HEK293 (cell line): ENCODE measurements around the gene CCBE1.

Experiments
- CTCF ChIA-PET: fragments of 350-600 bp; formaldehyde crosslinking; extraction: SDS; loops from one replicate; lab custom pipeline; 2021; ENCODE audit warnings: antibody characterized with exemption; lab: Yijun Ruan, JAX
- POLR2A ChIA-PET: fragments of 300-600 bp; formaldehyde crosslinking; extraction: SDS; loops from one replicate; lab custom pipeline; 2020; ENCODE audit warnings: antibody characterized with exemption, inconsistent platforms; lab: Yijun Ruan, JAX
- H3K27ac ChIP-seq: fragments of 200-500 bp; sonication (Bioruptor generic); 2 replicates; pipeline ENCODE4 v1.5.1; 2014; ENCODE audit warnings: low read depth, low read length, control low read depth, inconsistent platforms; ENCODE audit errors: extremely low read depth
- H3K36me3 ChIP-seq, 2 experiments: fragments of 200-500 bp in 1 of 2; sonication (Bioruptor generic) in 1 of 2; 1 replicate in 1 of 2; 2 replicates in 1 of 2; pipeline ENCODE4 v1.5.1; 2014 to 2017; ENCODE audit warnings: inconsistent platforms in 2 of 2, low read length in 2 of 2; ENCODE audit not compliant: control insufficient read depth in 2 of 2, insufficient read depth in 1 of 2
- H3K4me1 ChIP-seq: fragments of 200-500 bp; sonication (Bioruptor generic); 2 replicates; pipeline ENCODE4 v1.5.1; 2014; ENCODE audit warnings: mild to moderate bottlenecking, low read length, inconsistent platforms; ENCODE audit not compliant: control insufficient read depth, insufficient read depth
- H3K4me3 ChIP-seq: 2 replicates; pipeline ENCODE4 v1.5.1; 2011; ENCODE audit warnings: low read depth, mild to moderate bottlenecking, control low read depth, low read length, moderate library complexity
- H3K9me3 ChIP-seq: fragments of 200-500 bp; sonication (Bioruptor generic); 2 replicates; pipeline ENCODE4 v1.5.1; 2014; ENCODE audit warnings: low read depth, low read length, inconsistent platforms; ENCODE audit not compliant: control insufficient read depth, insufficient read depth
- EGR2 ChIP-seq: fragments of 450-650 bp; formaldehyde crosslinking; IDR thresholded peaks from 2 replicates; pipeline ENCODE4 v1.5.1; 2016; ENCODE audit warnings: low read depth, missing biosample characterization, missing genetic modification characterization
- MEIS1 ChIP-seq: sonication (generic); formaldehyde crosslinking; IDR thresholded peaks from 2 replicates; pipeline ENCODE4 v1.8.1; 2022; ENCODE audit warnings: missing genetic modification reagents, mild to moderate bottlenecking, borderline replicate concordance
- ZBTB21 ChIP-seq: fragments of 450-650 bp; formaldehyde crosslinking; IDR thresholded peaks from 2 replicates; pipeline ENCODE4 v1.5.1; 2017; ENCODE audit warnings: missing biosample characterization, missing genetic modification characterization
- ZNF214 ChIP-seq: fragments of 450-650 bp; formaldehyde crosslinking; IDR thresholded peaks from 2 replicates; pipeline ENCODE4 v1.5.1; 2017; ENCODE audit warnings: missing biosample characterization, mild to moderate bottlenecking, missing genetic modification characterization, borderline replicate concordance
- ZNF221 ChIP-seq: fragments of 450-650 bp; formaldehyde crosslinking; IDR thresholded peaks from 2 replicates; pipeline ENCODE4 v1.5.1; 2017; ENCODE audit warnings: missing biosample characterization, missing genetic modification characterization, borderline replicate concordance
- ZNF324 ChIP-seq: fragments of 450-650 bp; formaldehyde crosslinking; IDR thresholded peaks from 2 replicates; pipeline ENCODE4 v1.5.1; 2016; ENCODE audit warnings: missing biosample characterization, missing genetic modification characterization
- ZNF354C ChIP-seq: fragments of 450-650 bp; formaldehyde crosslinking; IDR thresholded peaks from 2 replicates; pipeline ENCODE4 v1.5.1; 2016; ENCODE audit warnings: missing biosample characterization, missing genetic modification characterization, low read depth, borderline replicate concordance
- ZNF426 ChIP-seq: fragments of 450-650 bp; formaldehyde crosslinking; IDR thresholded peaks from 2 replicates; pipeline ENCODE4 v1.5.1; 2017; ENCODE audit warnings: missing biosample characterization, missing genetic modification characterization, mild to moderate bottlenecking, inconsistent platforms, moderate library complexity
- ZNF530 ChIP-seq: fragments of 450-650 bp; formaldehyde crosslinking; IDR thresholded peaks from 2 replicates; pipeline ENCODE4 v1.5.1; 2016; ENCODE audit warnings: low read depth, missing biosample characterization, missing genetic modification characterization
- ZNF670 ChIP-seq: fragments of 450-650 bp; formaldehyde crosslinking; IDR thresholded peaks from 2 replicates; pipeline ENCODE4 v1.5.1; 2016; ENCODE audit warnings: missing biosample characterization, missing genetic modification characterization, low read depth
- ZNF843 ChIP-seq: fragments of 450-650 bp; formaldehyde crosslinking; IDR thresholded peaks from 2 replicates; pipeline ENCODE4 v1.5.1; 2016; ENCODE audit warnings: missing biosample characterization, missing genetic modification characterization
- ZSCAN30 ChIP-seq: fragments of 450-650 bp; IDR thresholded peaks from 2 replicates; pipeline ENCODE4 v1.5.1; 2018; ENCODE audit warnings: missing biosample characterization, mild to moderate bottlenecking, missing genetic modification characterization, moderate library complexity
- TF ChIP-seq, protein P1 (sequence below): fragments of 450-650 bp; formaldehyde crosslinking; IDR thresholded peaks from 2 replicates; pipeline ENCODE4 v1.5.1; 2017; ENCODE audit warnings: missing biosample characterization, missing genetic modification characterization
- TF ChIP-seq, protein P2 (sequence below): fragments of 450-650 bp; formaldehyde crosslinking; IDR thresholded peaks from 2 replicates; pipeline ENCODE4 v1.5.1; 2016; ENCODE audit warnings: missing biosample characterization, missing genetic modification characterization
- TF ChIP-seq, protein P3 (sequence below): fragments of 450-650 bp; formaldehyde crosslinking; IDR thresholded peaks from 2 replicates; pipeline ENCODE4 v1.5.1; 2017; ENCODE audit warnings: missing biosample characterization, missing genetic modification characterization
- TF ChIP-seq, protein P4 (sequence below): fragments of 450-650 bp; IDR thresholded peaks from 2 replicates; pipeline ENCODE4 v1.5.1; 2018; ENCODE audit warnings: missing biosample characterization, mild to moderate bottlenecking, missing genetic modification characterization
- TF ChIP-seq, protein P5 (sequence below): fragments of 450-650 bp; formaldehyde crosslinking; IDR thresholded peaks from 2 replicates; pipeline ENCODE4 v1.5.1; 2016; ENCODE audit warnings: missing biosample characterization, missing genetic modification characterization
- TF ChIP-seq, protein P6 (sequence below): sonication (generic); formaldehyde crosslinking; IDR thresholded peaks from 2 replicates; pipeline ENCODE4 v1.8.1; 2022; ENCODE audit warnings: mild to moderate bottlenecking, moderate library complexity, missing genetic modification reagents

CCBE1 gene

DNA sequence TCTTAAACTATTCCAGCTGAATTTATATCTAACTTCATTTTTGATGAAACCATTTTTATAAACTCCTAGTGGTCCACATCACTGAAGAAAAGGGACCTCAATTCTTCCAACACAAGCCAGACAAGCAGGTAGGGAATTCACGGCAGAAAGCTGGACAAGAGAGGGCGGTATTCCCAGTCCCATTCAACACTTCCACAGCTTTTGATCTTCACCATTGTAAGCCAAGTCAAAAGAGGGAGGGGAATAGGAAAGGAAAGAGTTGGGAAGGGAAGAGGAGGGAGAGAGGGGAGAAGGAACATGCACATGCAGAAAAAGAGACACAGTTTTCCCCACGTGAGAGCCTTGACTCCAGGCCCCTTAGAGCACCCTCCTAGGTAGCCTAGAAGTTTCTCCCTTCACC, 77.4 kb downstream of the CCBE1 start:
- ChIA-PET CTCF (interaction anchor here (0.6 to 5.7 kb wide), 4 partner anchors 12 to 204 kb away, joined by 3 to 27 read pairs (median 5); no protein-coding TSS in a partner anchor), POLR2A (no interaction called here)
- Histone ChIP-seq H3K4me1 (peaks cover 15% of the 10 kb centered on the region), H3K9me3 (no peaks in the 10 kb centered on the region), H3K27ac (no peak overlapping the region), H3K36me3 (no peaks in the 10 kb centered on the region), H3K4me3 (no peak overlapping the region)
- TF ChIP-seq ZBTB21 (tag by site-specific recombination) = no peak

DNA sequence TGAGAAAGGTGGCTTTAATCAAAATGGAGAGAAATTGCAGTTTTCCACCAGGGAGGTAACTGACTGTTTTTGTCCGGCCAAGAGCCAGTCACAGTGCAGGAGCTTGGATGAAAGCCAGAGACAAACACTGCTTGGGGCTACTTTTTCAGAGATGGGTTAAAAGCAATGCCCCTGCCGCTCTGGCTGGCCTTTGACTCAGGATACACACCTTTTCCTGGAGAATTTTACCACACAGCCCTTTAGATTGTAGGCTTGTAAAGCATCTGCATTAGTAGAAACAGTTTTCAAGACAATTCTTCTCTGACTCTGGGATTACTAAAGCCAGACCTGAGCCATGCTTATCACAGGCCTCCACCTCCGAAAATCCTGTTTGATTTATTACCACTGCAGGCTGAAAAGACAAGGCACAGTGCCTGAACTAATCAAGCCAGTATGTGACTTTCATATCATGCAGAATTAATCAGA, 79.7 kb downstream of the CCBE1 start:
- Histone ChIP-seq H3K9me3 (no peaks in the 10 kb centered on the region), H3K4me1 (peaks cover 15% of the 10 kb centered on the region), H3K36me3 (no peaks in the 10 kb centered on the region; a peak in 1 of 3 replicates), H3K27ac (peak overlapping the region; percentile 54), H3K4me3 (no peak overlapping the region)
- TF ChIP-seq ZNF843 (tag by site-specific recombination) = no peak
- peak; percentile 61; the same call in 1 of the 2 replicates for TF ChIP-seq MEIS1
- no peak for TF ChIP-seq ZNF426 (tag by site-specific recombination)
- TF ChIP-seq, protein P1, sequence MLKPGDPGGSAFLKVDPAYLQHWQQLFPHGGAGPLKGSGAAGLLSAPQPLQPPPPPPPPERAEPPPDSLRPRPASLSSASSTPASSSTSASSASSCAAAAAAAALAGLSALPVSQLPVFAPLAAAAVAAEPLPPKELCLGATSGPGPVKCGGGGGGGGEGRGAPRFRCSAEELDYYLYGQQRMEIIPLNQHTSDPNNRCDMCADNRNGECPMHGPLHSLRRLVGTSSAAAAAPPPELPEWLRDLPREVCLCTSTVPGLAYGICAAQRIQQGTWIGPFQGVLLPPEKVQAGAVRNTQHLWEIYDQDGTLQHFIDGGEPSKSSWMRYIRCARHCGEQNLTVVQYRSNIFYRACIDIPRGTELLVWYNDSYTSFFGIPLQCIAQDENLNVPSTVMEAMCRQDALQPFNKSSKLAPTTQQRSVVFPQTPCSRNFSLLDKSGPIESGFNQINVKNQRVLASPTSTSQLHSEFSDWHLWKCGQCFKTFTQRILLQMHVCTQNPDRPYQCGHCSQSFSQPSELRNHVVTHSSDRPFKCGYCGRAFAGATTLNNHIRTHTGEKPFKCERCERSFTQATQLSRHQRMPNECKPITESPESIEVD (tag by site-specific recombination) = peak; percentile 57
- TF ChIP-seq, protein P2, sequence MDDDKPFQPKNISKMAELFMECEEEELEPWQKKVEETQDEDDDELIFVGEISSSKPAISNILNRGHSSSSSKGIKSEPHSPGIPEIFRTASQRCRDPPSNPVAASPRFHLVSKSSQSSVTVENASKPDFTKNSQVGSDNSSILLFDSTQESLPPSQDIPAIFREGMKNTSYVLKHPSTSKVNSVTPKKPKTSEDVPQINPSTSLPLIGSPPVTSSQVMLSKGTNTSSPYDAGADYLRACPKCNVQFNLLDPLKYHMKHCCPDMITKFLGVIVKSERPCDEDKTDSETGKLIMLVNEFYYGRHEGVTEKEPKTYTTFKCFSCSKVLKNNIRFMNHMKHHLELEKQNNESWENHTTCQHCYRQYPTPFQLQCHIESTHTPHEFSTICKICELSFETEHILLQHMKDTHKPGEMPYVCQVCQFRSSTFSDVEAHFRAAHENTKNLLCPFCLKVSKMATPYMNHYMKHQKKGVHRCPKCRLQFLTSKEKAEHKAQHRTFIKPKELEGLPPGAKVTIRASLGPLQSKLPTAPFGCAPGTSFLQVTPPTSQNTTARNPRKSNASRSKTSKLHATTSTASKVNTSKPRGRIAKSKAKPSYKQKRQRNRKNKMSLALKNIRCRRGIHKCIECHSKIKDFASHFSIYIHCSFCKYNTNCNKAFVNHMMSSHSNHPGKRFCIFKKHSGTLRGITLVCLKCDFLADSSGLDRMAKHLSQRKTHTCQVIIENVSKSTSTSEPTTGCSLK (tag by site-specific recombination) = no peak
- TF ChIP-seq ZNF530 (tag by site-specific recombination) = no peak
- no peak for TF ChIP-seq ZSCAN30
- no peak for TF ChIP-seq ZNF221
- POLR2A ChIA-PET = no interaction called here
- CTCF ChIA-PET = interaction anchor here (0.7 to 5.7 kb wide), 5 partner anchors 12 to 206 kb away, joined by 3 to 27 read pairs (median 4); no protein-coding TSS in a partner anchor

DNA sequence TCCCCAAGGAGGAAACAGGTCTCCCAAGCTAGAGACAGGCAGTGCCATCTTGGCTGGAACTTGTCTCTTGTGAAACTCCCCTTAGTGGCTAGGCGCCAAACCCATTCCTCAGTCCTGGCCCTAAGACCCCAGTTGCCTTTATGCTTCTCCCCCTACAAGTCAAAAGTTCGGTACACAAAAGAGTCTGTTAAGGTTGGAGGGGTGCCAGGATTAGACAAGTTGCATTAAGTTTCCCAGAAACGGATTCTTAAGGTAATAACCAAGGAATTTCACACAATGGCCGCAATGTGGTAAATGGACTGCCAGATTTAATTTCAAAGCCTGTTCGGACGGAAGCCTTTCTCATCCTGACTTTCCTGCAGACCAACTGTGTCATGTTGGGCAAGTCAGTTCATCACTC, 80.7 kb downstream of the CCBE1 start:
- Histone ChIP-seq H3K4me3 (no peak overlapping the region), H3K36me3 (no peaks in the 10 kb centered on the region; a peak in 1 of 3 replicates), H3K4me1 (peaks cover 15% of the 10 kb centered on the region), H3K27ac (no peak overlapping the region), H3K9me3 (no peaks in the 10 kb centered on the region)
- ChIA-PET CTCF (interaction anchor here (0.8 to 5.7 kb wide), 3 partner anchors 11 to 221 kb away, joined by 3 to 27 read pairs (median 3); no protein-coding TSS in a partner anchor), POLR2A (no interaction called here)
- TF ChIP-seq, protein P3, sequence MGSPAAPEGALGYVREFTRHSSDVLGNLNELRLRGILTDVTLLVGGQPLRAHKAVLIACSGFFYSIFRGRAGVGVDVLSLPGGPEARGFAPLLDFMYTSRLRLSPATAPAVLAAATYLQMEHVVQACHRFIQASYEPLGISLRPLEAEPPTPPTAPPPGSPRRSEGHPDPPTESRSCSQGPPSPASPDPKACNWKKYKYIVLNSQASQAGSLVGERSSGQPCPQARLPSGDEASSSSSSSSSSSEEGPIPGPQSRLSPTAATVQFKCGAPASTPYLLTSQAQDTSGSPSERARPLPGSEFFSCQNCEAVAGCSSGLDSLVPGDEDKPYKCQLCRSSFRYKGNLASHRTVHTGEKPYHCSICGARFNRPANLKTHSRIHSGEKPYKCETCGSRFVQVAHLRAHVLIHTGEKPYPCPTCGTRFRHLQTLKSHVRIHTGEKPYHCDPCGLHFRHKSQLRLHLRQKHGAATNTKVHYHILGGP (tag by site-specific recombination) = no peak
- TF ChIP-seq ZNF354C (no peak), ZNF324 (tag by site-specific recombination) (no peak), ZSCAN30 (no peak), MEIS1 (no peak), ZNF670 (tag by site-specific recombination) (no peak), EGR2 (tag by site-specific recombination) (no peak), ZNF214 (tag by site-specific recombination) (no peak)
- TF ChIP-seq, protein P4, sequence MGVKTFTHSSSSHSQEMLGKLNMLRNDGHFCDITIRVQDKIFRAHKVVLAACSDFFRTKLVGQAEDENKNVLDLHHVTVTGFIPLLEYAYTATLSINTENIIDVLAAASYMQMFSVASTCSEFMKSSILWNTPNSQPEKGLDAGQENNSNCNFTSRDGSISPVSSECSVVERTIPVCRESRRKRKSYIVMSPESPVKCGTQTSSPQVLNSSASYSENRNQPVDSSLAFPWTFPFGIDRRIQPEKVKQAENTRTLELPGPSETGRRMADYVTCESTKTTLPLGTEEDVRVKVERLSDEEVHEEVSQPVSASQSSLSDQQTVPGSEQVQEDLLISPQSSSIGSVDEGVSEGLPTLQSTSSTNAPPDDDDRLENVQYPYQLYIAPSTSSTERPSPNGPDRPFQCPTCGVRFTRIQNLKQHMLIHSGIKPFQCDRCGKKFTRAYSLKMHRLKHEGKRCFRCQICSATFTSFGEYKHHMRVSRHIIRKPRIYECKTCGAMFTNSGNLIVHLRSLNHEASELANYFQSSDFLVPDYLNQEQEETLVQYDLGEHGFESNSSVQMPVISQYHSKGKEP (tag by site-specific recombination) = no peak
- TF ChIP-seq, protein P5, sequence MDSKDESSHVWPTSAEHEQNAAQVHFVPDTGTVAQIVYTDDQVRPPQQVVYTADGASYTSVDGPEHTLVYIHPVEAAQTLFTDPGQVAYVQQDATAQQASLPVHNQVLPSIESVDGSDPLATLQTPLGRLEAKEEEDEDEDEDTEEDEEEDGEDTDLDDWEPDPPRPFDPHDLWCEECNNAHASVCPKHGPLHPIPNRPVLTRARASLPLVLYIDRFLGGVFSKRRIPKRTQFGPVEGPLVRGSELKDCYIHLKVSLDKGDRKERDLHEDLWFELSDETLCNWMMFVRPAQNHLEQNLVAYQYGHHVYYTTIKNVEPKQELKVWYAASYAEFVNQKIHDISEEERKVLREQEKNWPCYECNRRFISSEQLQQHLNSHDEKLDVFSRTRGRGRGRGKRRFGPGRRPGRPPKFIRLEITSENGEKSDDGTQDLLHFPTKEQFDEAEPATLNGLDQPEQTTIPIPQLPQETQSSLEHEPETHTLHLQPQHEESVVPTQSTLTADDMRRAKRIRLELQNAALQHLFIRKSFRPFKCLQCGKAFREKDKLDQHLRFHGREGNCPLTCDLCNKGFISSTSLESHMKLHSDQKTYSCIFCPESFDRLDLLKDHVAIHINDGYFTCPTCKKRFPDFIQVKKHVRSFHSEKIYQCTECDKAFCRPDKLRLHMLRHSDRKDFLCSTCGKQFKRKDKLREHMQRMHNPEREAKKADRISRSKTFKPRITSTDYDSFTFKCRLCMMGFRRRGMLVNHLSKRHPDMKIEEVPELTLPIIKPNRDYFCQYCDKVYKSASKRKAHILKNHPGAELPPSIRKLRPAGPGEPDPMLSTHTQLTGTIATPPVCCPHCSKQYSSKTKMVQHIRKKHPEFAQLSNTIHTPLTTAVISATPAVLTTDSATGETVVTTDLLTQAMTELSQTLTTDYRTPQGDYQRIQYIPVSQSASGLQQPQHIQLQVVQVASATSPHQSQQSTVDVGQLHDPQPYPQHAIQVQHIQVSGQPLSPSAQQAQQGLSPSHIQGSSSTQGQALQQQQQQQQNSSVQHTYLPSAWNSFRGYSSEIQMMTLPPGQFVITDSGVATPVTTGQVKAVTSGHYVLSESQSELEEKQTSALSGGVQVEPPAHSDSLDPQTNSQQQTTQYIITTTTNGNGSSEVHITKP (tag by site-specific recombination) = no peak
- TF ChIP-seq, protein P6, sequence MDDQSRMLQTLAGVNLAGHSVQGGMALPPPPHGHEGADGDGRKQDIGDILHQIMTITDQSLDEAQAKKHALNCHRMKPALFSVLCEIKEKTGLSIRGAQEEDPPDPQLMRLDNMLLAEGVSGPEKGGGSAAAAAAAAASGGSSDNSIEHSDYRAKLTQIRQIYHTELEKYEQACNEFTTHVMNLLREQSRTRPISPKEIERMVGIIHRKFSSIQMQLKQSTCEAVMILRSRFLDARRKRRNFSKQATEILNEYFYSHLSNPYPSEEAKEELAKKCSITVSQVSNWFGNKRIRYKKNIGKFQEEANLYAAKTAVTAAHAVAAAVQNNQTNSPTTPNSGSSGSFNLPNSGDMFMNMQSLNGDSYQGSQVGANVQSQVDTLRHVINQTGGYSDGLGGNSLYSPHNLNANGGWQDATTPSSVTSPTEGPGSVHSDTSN = no peak
